AG04450 (cell line): ENCODE data around the gene MYO5B. TPM values are rescaled to one million over a fixed set of nuclear protein-coding genes. Genes with fewer than 3 reads are reported as not detected.

ENCODE experiments used
- CTCF ChIA-PET: fragments of 300-600, 350-600 bp; formaldehyde crosslinking; extraction: SDS; loops from one replicate; lab custom pipeline; 2022; ENCODE audit warnings: antibody characterized with exemption, inconsistent platforms; lab: Charles Lee
- POLR2A ChIA-PET: fragments of 350-600 bp; formaldehyde crosslinking; extraction: SDS; loops from one replicate; lab custom pipeline; 2021; ENCODE audit warnings: antibody characterized with exemption, inconsistent platforms; lab: Yijun Ruan, JAX
- DNase-seq: peaks from one replicate; pipeline ENCODE4 v3.0.0-alpha.2; 2011; ENCODE audit warnings: low read depth, low spot score
- H3K27ac ChIP-seq: one replicate; pipeline ENCODE4 v1.5.1; 2012; ENCODE audit warnings: low read depth, low read length, control low read depth
- H3K27me3 ChIP-seq: one replicate; pipeline ENCODE4 v1.6.0; 2012; ENCODE audit warnings: low read length; ENCODE audit not compliant: control insufficient read depth, insufficient read depth
- H3K4me3 ChIP-seq: 2 replicates; pipeline ENCODE4 v1.5.1; 2011; ENCODE audit warnings: mild to moderate bottlenecking, low read depth, low read length, control low read depth
- H3K9me3 ChIP-seq: 2 replicates; pipeline ENCODE4 v1.5.1; 2012; ENCODE audit warnings: low read length; ENCODE audit not compliant: control insufficient read depth, insufficient read depth
- CTCF ChIP-seq: IDR thresholded peaks from 2 replicates; pipeline ENCODE4 v1.5.1; 2011; ENCODE audit warnings: low read depth, low read length, control low read depth, inconsistent platforms
- polyA plus RNA-seq: library from polyadenylated mRNA; depleted of rRNA; stranded (reverse); fragments of >200 nt; gene quantifications from 2 replicates; pipeline ENCODE4 v1.2.3, GENCODE V29; 2011

The MYO5B gene
- polyA plus RNA-seq, 1 experiment: 0.32 TPM

- ChIA-PET CTCF (no interaction called here), POLR2A (no interaction called here)
- H3K4me3 ChIP-seq: no peak overlapping the region
- DNase-seq: no peak
- no peaks in the 10 kb centered on the region for H3K9me3 ChIP-seq
- H3K27me3 ChIP-seq: peaks cover 2% of the 10 kb centered on the region
- no peak overlapping the region for H3K27ac ChIP-seq
- no peak for TF ChIP-seq CTCF
Observed at GRCh38 chr18:50002781-50003180, 192.2 kb downstream of the MYO5B start.

DNA sequence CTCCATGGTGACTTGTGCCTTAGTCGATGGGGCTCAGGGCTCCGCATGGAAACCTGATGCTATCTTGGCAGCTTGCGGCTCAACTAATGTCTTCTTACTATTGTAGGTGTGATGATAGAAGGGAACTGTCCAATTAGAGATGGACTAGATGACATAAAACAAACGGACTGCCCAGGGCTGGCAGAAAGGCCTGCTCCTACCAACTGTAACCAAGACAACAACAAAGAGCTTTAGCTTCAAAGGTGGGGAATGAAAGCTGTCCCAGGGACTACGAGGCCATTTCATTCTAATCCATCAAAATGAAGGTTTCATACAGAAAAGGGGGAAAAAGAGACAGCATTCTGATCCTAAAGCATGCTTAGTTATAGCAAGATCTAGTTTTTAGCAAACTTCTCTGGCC, 194.7 kb downstream of the MYO5B start:
- TF ChIP-seq CTCF: no peak
- CTCF ChIA-PET: no interaction called here
- DNase-seq: no peak
- Histone ChIP-seq H3K27me3 (no peaks in the 10 kb centered on the region), H3K27ac (no peak overlapping the region), H3K9me3 (no peaks in the 10 kb centered on the region), H3K4me3 (no peak overlapping the region)
- POLR2A ChIA-PET: no interaction called here

DNA sequence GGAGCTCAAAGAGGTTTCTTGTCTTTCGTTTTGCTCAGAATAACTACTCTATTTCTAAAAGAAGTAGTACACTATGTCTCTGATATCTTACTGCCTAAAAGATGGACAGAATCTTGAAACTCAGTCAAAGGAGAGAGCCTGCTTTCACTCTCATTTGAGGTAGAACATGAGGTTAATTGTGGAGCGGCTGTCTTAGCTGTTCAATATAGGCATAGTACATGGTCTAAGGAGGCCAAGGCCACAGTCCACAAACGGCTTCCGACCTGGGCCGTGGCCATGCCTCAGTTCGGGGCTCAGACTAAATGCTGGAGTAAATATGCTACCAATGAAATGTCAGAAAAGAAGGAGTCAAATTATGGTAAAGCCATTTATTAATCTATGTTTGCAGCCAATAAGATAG, 195.8 kb downstream of the MYO5B start:
- Histone ChIP-seq H3K27me3 (no peaks in the 10 kb centered on the region), H3K27ac (no peak overlapping the region), H3K9me3 (no peaks in the 10 kb centered on the region), H3K4me3 (no peak overlapping the region)
- TF ChIP-seq CTCF: no peak
- ChIA-PET CTCF (no interaction called here), POLR2A (no interaction called here)
- DNase-seq: no peak

GRCh38 chr18:49997558-49997957, 197.4 kb downstream of the MYO5B start:
- TF ChIP-seq CTCF: no peak
- POLR2A ChIA-PET: no interaction called here
- H3K4me3 ChIP-seq: no peak overlapping the region
- no peak for DNase-seq
- CTCF ChIA-PET: no interaction called here
- H3K9me3 ChIP-seq: no peaks in the 10 kb centered on the region
- no peak overlapping the region for H3K27ac ChIP-seq
- H3K27me3 ChIP-seq: no peaks in the 10 kb centered on the region

DNA sequence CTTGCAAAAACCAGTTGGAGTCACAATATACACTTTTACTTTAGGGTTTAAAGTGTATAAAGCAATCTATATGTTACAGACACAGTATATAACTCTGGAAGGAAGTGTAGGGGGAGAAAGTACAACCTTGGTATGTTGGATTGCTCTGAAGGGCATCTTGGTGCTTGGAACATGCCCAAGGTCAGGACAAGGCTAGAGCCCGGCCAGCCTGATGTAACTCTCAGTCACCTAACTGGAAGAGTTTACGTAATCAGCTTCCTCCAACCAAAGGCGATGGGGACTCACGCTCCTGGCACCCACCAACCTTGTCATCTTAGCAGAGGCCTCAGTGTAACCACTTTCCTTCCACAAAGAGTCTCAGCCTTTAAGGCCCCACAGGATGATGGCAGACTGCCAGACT, 200.5 kb downstream of the MYO5B start:
- no peak for DNase-seq
- Histone ChIP-seq H3K9me3 (no peaks in the 10 kb centered on the region), H3K27me3 (no peaks in the 10 kb centered on the region), H3K27ac (no peak overlapping the region), H3K4me3 (no peak overlapping the region)
- ChIA-PET CTCF (no interaction called here), POLR2A (no interaction called here)
- TF ChIP-seq CTCF: no peak
